SK-N-SH (cell line): ENCODE results near the gene RABGAP1L.

Source experiments
- ELF1 ChIP-seq: IDR thresholded peaks from 2 replicates; pipeline ENCODE4 v1.4.0; 2012
- EP300 ChIP-seq, 2 experiments: IDR thresholded peaks; 2 replicates each; pipeline versions ENCODE4 v1.4.0 to v1.6.1; 2012; ENCODE audit warnings: borderline replicate concordance in 1 of 2, low read depth in 1 of 2, low read length in 1 of 2
- FOXJ3 ChIP-seq: sonication (generic); formaldehyde crosslinking; IDR thresholded peaks from 2 replicates; pipeline ENCODE4 v1.5.1; 2020; ENCODE audit warnings: mild to moderate bottlenecking, missing genetic modification reagents
- MEF2A ChIP-seq: IDR thresholded peaks from 2 replicates; pipeline ENCODE4 v1.4.0; 2012; ENCODE audit warnings: low read depth, borderline replicate concordance
- NFIC ChIP-seq: IDR thresholded peaks from 2 replicates; pipeline ENCODE4 v1.4.0; 2012; ENCODE audit warnings: borderline replicate concordance
- RCOR1 ChIP-seq: fragments of 150-350 bp; IDR thresholded peaks from 2 replicates; pipeline ENCODE4 v1.6.1; 2017; ENCODE audit warnings: antibody characterized with exemption, low read length
- TCF12 ChIP-seq: IDR thresholded peaks from 2 replicates; pipeline ENCODE4 v1.4.0; 2012
- TF ChIP-seq, protein P1 (sequence below): fragments of 200-600 bp; sonication (generic); IDR thresholded peaks from 2 replicates; pipeline ENCODE4 v1.6.1; 2017; ENCODE audit warnings: antibody characterized with exemption, mild to moderate bottlenecking, moderate library complexity
- TF ChIP-seq, protein P2 (sequence below): IDR thresholded peaks from 2 replicates; pipeline ENCODE4 v1.4.0; 2012; ENCODE audit warnings: low read depth
- TF ChIP-seq, protein P3 (sequence below): fragments of 150-350 bp; IDR thresholded peaks from 2 replicates; pipeline ENCODE4 v1.6.1; 2017; ENCODE audit warnings: antibody characterized with exemption, low read length, low read depth, borderline replicate concordance
- TF ChIP-seq, protein P4 (sequence below): IDR thresholded peaks from 2 replicates; pipeline ENCODE4 v1.6.1; 2012; ENCODE audit warnings: mild to moderate bottlenecking, low read depth, low read length, moderate library complexity

DNA sequence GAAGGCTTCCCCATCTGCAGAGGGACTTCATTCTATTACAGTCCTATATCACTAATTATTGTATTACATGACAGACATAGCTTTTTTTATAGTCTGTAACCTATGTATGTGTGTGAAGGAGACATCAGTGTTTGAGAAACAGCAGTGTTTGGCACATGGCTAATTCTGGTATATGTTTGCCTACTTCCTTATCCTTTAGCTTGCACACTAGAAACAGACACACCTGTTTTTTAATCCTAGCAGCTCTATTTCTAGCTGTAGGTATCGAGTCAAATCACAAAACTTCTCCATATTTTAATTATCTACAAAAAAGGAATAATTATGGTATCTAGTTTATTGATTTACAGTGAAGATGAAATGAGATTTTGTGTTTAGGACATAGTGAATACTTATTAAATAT, 711.0 kb downstream of the RABGAP1L start:
- TF ChIP-seq, protein P1, sequence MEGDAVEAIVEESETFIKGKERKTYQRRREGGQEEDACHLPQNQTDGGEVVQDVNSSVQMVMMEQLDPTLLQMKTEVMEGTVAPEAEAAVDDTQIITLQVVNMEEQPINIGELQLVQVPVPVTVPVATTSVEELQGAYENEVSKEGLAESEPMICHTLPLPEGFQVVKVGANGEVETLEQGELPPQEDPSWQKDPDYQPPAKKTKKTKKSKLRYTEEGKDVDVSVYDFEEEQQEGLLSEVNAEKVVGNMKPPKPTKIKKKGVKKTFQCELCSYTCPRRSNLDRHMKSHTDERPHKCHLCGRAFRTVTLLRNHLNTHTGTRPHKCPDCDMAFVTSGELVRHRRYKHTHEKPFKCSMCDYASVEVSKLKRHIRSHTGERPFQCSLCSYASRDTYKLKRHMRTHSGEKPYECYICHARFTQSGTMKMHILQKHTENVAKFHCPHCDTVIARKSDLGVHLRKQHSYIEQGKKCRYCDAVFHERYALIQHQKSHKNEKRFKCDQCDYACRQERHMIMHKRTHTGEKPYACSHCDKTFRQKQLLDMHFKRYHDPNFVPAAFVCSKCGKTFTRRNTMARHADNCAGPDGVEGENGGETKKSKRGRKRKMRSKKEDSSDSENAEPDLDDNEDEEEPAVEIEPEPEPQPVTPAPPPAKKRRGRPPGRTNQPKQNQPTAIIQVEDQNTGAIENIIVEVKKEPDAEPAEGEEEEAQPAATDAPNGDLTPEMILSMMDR, result no peak
- TF ChIP-seq, protein P2, sequence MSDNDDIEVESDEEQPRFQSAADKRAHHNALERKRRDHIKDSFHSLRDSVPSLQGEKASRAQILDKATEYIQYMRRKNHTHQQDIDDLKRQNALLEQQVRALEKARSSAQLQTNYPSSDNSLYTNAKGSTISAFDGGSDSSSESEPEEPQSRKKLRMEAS, result no peak
- TF ChIP-seq MEF2A, result no peak
- TF ChIP-seq EP300 (IDR thresholded peaks at IDR 0.05; ENCODE audit: borderline replicate concordance in 1 of 2, low read depth in 1 of 2, low read length in 1 of 2), result no peak
- no peak for TF ChIP-seq RCOR1
- TF ChIP-seq, protein P3, sequence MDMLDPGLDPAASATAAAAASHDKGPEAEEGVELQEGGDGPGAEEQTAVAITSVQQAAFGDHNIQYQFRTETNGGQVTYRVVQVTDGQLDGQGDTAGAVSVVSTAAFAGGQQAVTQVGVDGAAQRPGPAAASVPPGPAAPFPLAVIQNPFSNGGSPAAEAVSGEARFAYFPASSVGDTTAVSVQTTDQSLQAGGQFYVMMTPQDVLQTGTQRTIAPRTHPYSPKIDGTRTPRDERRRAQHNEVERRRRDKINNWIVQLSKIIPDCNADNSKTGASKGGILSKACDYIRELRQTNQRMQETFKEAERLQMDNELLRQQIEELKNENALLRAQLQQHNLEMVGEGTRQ, result no peak
- no peak for TF ChIP-seq ELF1
- no peak for TF ChIP-seq TCF12
- TF ChIP-seq, protein P4, sequence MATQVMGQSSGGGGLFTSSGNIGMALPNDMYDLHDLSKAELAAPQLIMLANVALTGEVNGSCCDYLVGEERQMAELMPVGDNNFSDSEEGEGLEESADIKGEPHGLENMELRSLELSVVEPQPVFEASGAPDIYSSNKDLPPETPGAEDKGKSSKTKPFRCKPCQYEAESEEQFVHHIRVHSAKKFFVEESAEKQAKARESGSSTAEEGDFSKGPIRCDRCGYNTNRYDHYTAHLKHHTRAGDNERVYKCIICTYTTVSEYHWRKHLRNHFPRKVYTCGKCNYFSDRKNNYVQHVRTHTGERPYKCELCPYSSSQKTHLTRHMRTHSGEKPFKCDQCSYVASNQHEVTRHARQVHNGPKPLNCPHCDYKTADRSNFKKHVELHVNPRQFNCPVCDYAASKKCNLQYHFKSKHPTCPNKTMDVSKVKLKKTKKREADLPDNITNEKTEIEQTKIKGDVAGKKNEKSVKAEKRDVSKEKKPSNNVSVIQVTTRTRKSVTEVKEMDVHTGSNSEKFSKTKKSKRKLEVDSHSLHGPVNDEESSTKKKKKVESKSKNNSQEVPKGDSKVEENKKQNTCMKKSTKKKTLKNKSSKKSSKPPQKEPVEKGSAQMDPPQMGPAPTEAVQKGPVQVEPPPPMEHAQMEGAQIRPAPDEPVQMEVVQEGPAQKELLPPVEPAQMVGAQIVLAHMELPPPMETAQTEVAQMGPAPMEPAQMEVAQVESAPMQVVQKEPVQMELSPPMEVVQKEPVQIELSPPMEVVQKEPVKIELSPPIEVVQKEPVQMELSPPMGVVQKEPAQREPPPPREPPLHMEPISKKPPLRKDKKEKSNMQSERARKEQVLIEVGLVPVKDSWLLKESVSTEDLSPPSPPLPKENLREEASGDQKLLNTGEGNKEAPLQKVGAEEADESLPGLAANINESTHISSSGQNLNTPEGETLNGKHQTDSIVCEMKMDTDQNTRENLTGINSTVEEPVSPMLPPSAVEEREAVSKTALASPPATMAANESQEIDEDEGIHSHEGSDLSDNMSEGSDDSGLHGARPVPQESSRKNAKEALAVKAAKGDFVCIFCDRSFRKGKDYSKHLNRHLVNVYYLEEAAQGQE, result no peak
- TF ChIP-seq NFIC, result no peak
- no peak for TF ChIP-seq FOXJ3
